ENCODE results near the gene PLA2G3. TPM values are rescaled to one million over a fixed set of nuclear protein-coding genes. Genes with fewer than 3 reads are reported as not detected.

Gene PLA2G3
- total RNA-seq, 2 experiments from 2014 or later, result not detected

DNA sequence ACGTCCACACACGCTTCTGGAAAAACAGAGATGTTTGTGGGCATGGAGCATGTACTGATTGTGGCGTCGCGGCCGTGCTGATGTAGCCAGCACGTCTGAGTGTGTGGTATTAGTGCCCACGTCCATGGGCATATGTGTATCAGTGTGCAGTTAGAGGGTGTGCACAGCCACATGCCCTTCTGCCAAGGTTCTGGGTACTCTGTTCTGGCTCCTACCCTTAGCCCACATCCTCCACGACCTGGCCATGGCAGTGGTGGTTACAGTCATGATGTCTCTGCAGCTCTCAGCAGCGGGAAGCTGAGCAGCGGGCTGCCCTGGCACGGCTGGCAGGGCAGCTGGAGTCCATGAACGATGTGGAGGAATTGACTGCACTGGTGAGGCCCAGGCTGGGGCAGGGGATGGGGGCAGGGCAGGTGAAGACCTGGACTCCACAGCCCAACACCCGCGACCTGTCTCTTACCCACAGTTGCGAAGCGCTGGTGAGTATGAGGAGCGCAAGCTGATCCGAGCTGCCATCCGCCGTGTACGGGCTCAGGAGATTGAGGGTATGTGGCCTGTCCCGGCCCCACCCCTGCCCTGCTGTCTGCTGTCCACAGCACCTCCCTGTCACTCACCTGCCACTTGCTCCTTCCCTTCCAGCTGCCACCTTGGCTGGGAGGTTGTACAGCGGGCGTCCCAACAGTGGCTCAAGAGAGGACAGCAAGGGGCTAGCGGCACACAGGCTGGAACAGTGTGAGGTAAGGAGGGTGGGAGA, 51.9 kb downstream of the PLA2G3 start:
- Mint-ChIP-seq H3K9me3 (no peaks in the 10 kb centered on the region), H3K4me3 (no peak overlapping the region), H3K4me1 (ENCODE audit: low read depth) (peaks cover 11% of the 10 kb centered on the region), H3K27ac (no peak overlapping the region), H3K36me3 (ENCODE audit: low read depth) (no peaks in the 10 kb centered on the region), H3K27me3 (no peaks in the 10 kb centered on the region)
- Histone ChIP-seq H3K27ac (ENCODE audit: low read depth in 1 of 2, low read length in 2 of 2) (no peak overlapping the region), H3K36me3 (ENCODE audit: insufficient read depth, low read length) (no peaks in the 10 kb centered on the region), H3K9me3 (ENCODE audit: control insufficient read depth in 1 of 2, insufficient read depth in 1 of 2, low read length in 2 of 2) (no peaks in the 10 kb centered on the region), H3K27me3 (ENCODE audit: control insufficient read depth in 1 of 2, insufficient read depth in 2 of 2, low read length in 2 of 2) (no peaks in the 10 kb centered on the region), H3K4me3 (ENCODE audit: low read length) (no peak overlapping the region), H3K4me1 (ENCODE audit: insufficient read depth, low read length) (peaks cover 24% of the 10 kb centered on the region)
- CTCF ChIA-PET, result no interaction called here
- DNase-seq, result no peak
- POLR2A ChIA-PET, result no interaction called here
- intact Hi-C loops (cut with DNase I, micrococcal nuclease), result loop anchor here (5.0 to 10.0 kb wide), 4 partner anchors 59 to 424 kb away; partner anchors contain the start of gene DUSP18 (in 1 of the 2)
- TF ChIP-seq, protein P1, sequence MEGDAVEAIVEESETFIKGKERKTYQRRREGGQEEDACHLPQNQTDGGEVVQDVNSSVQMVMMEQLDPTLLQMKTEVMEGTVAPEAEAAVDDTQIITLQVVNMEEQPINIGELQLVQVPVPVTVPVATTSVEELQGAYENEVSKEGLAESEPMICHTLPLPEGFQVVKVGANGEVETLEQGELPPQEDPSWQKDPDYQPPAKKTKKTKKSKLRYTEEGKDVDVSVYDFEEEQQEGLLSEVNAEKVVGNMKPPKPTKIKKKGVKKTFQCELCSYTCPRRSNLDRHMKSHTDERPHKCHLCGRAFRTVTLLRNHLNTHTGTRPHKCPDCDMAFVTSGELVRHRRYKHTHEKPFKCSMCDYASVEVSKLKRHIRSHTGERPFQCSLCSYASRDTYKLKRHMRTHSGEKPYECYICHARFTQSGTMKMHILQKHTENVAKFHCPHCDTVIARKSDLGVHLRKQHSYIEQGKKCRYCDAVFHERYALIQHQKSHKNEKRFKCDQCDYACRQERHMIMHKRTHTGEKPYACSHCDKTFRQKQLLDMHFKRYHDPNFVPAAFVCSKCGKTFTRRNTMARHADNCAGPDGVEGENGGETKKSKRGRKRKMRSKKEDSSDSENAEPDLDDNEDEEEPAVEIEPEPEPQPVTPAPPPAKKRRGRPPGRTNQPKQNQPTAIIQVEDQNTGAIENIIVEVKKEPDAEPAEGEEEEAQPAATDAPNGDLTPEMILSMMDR (IDR thresholded peaks at IDR 0.05), result no peak
- no peak for ATAC-seq (ENCODE audit: poor library complexity)

DNA sequence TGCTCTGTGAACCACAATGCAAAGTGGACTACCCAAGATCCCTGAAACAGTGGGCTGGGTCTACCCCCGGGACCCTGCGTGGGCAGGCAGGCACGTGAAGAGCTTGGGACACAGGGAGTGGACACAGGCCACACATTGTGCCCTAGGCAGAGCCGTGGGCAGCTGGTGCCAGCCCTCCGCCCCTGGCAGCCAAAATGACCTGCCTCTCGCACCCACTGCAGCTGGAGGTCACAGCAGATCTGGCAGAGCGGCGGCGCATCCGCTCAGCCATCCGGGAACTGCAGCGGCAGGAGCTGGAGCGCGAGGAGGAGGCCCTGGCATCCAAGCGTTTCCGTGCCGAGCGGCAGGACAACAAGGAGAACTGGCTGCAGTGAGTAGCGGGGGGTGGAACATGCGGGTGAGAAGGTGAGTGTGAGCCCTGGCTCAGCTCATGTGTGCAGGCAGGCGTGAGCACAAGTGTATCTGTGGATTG, 52.5 kb downstream of the PLA2G3 start:
- POLR2A ChIA-PET, result no interaction called here
- intact Hi-C loops (cut with DNase I, micrococcal nuclease), result loop anchor here (5.0 to 10.0 kb wide), 4 partner anchors 60 to 423 kb away; partner anchors contain the start of gene DUSP18 (in 1 of the 2)
- Mint-ChIP-seq H3K27me3 (no peaks in the 10 kb centered on the region), H3K4me3 (no peak overlapping the region), H3K27ac (no peak overlapping the region), H3K9me3 (no peaks in the 10 kb centered on the region), H3K36me3 (ENCODE audit: low read depth) (no peaks in the 10 kb centered on the region), H3K4me1 (ENCODE audit: low read depth) (peaks cover 17% of the 10 kb centered on the region)
- CTCF ChIA-PET, result no interaction called here
- peaks cover 31% of the 10 kb centered on the region for H3K4me1 ChIP-seq (ENCODE audit: insufficient read depth, low read length)
- TF ChIP-seq, protein P1 (IDR thresholded peaks at IDR 0.05), result no peak
- ATAC-seq (ENCODE audit: poor library complexity) (no peak), DNase-seq (no peak)
- H3K9me3 ChIP-seq (ENCODE audit: control insufficient read depth in 1 of 2, insufficient read depth in 1 of 2, low read length in 2 of 2), result no peaks in the 10 kb centered on the region
- no peak overlapping the region for H3K4me3 ChIP-seq (ENCODE audit: low read length)
- H3K27me3 ChIP-seq (ENCODE audit: control insufficient read depth in 1 of 2, insufficient read depth in 2 of 2, low read length in 2 of 2), result no peaks in the 10 kb centered on the region
- no peaks in the 10 kb centered on the region for H3K36me3 ChIP-seq (ENCODE audit: insufficient read depth, low read length)
- no peak overlapping the region for H3K27ac ChIP-seq (ENCODE audit: low read depth in 1 of 2, low read length in 2 of 2)

DNA sequence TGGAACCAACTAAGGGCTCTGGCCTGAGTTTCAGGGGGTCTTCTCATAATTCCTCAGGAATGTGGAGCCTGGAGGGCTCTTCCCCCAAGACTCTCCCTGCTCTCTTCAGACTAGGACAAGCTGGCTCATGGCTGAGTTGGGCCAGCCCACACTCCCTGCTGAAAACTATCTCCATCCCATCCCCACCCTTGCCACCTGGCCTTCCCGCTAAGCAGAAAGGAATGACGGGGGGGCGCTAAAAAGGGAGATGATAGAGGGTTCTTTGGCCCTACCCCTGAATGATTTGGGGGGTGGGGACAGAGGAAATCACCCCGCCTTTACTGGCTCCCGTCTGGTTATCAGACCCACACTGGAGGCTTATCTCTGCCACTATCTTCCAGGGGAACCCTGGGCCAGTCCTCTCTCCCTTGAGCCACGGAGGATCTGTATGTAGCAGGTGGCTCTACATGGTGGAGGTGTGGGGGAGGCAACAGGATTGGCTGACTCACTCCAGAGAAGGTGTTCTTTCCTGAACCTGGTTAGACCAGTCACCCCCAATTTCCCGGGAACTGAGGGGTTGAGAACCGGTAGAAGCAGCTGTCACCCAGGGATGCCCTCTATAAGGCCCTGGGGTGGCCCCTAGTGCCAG, 53.5 kb downstream of the PLA2G3 start:
- TF ChIP-seq, protein P1 (IDR thresholded peaks at IDR 0.05), result no peak
- no peaks in the 10 kb centered on the region for H3K36me3 ChIP-seq (ENCODE audit: insufficient read depth, low read length)
- H3K27me3 ChIP-seq (ENCODE audit: control insufficient read depth in 1 of 2, insufficient read depth in 2 of 2, low read length in 2 of 2), result no peaks in the 10 kb centered on the region
- Mint-ChIP-seq H3K27me3 (no peaks in the 10 kb centered on the region), H3K36me3 (ENCODE audit: low read depth) (no peaks in the 10 kb centered on the region), H3K27ac (no peak overlapping the region), H3K9me3 (no peaks in the 10 kb centered on the region), H3K4me3 (peak overlapping the region; percentile 39), H3K4me1 (ENCODE audit: low read depth) (peaks cover 27% of the 10 kb centered on the region)
- no peaks in the 10 kb centered on the region for H3K9me3 ChIP-seq (ENCODE audit: control insufficient read depth in 1 of 2, insufficient read depth in 1 of 2, low read length in 2 of 2)
- ChIA-PET CTCF (no interaction called here), POLR2A (no interaction called here)
- DNase-seq, result no peak
- intact Hi-C loops (cut with DNase I, micrococcal nuclease), result loop anchor here (1.0 to 10.0 kb wide), 5 partner anchors 60 to 452 kb away; partner anchors contain the start of genes DUSP18 (in 1 of the 2) and SLC35E4 (in 1 of the 2)
- no peak for ATAC-seq (ENCODE audit: poor library complexity)
- peaks cover 40% of the 10 kb centered on the region for H3K4me1 ChIP-seq (ENCODE audit: insufficient read depth, low read length)
- no peak overlapping the region for H3K4me3 ChIP-seq (ENCODE audit: low read length)
- H3K27ac ChIP-seq (ENCODE audit: low read depth in 1 of 2, low read length in 2 of 2), result no peak overlapping the region
